ENCODE data around the gene CD28. TPM values are rescaled to one million over a fixed set of nuclear protein-coding genes. Genes with fewer than 3 reads are reported as not detected.

The CD28 gene
- total RNA-seq (ENCODE audit: low replicate concordance): not detected in 2 replicates

GRCh38 chr2:203706403-203706802, at the start of gene CD28:
CD28 (plus strand) TSS chr2:203706639; CDS start chr2:203706697, 58 bp downstream.
- no peak within 1 kb of the TSS for H3K4me3 ChIP-seq (ENCODE audit: low read depth, low read length)
- DNase-seq (ENCODE audit: low read depth): no peak
- TF ChIP-seq, protein P1, sequence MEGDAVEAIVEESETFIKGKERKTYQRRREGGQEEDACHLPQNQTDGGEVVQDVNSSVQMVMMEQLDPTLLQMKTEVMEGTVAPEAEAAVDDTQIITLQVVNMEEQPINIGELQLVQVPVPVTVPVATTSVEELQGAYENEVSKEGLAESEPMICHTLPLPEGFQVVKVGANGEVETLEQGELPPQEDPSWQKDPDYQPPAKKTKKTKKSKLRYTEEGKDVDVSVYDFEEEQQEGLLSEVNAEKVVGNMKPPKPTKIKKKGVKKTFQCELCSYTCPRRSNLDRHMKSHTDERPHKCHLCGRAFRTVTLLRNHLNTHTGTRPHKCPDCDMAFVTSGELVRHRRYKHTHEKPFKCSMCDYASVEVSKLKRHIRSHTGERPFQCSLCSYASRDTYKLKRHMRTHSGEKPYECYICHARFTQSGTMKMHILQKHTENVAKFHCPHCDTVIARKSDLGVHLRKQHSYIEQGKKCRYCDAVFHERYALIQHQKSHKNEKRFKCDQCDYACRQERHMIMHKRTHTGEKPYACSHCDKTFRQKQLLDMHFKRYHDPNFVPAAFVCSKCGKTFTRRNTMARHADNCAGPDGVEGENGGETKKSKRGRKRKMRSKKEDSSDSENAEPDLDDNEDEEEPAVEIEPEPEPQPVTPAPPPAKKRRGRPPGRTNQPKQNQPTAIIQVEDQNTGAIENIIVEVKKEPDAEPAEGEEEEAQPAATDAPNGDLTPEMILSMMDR (IDR thresholded peaks at IDR 0.05; ENCODE audit: insufficient read depth, low read length): no peak

DNA sequence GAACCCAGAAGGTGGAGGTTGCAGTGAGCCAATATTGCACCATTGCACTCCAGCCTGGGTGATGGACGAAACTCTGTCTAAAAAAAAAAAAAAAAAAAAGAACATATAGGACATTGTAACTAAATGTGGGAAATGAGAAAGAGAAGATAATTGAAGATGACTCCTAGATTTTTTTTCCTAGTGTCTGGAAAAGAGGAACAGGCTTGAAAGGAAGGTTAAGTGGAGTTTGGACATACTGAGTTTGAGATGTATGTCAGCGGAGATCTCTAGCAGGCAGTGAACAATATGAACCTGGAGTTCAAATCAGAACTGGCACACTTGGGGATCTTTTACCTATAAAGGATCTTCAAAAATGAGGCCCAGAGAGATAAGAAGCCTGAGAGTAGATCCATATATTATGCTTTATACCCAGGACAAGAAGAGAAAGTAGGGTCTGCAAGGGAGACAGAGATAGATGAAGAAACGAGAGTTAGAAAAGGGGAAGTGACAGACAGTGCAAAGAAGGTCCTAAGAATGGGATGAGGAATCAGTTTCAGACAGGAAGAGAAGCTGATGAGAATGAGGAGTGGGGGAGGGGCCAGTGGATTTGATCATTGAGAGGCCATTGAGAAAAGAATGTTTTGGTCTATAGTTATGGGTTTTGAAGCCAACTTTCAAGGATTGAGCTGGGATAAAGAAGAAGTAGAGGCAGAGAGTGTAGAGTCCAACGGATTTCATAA, 46.9 kb upstream of the CD28 start:
- DNase-seq (ENCODE audit: low read depth): no peak
- TF ChIP-seq, protein P1 (IDR thresholded peaks at IDR 0.05; ENCODE audit: insufficient read depth, low read length): no peak
- H3K4me3 ChIP-seq (ENCODE audit: low read depth, low read length): no peak overlapping the region

DNA sequence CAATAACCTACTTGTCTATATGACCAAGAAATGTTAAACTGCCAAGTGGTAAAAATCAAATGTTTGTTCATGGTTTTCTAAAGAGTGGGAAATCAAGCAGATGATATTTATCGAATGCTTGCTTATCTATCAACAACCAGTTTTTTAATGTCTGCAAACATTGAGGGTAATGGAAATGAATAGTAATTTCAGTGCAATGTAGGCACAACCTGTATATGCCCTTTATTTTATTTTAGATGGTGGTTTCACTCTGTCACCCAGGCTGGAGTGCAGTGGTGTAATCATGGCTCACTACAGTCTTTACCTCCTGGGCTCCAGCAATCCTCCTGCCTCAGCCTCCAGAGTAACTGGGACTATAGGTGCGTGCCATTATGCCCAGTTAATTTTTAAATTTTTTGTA, 46.0 kb upstream of the CD28 start:
- TF ChIP-seq, protein P1 (IDR thresholded peaks at IDR 0.05; ENCODE audit: insufficient read depth, low read length): no peak
- no peak overlapping the region for H3K4me3 ChIP-seq (ENCODE audit: low read depth, low read length)
- no peak for DNase-seq (ENCODE audit: low read depth)

DNA sequence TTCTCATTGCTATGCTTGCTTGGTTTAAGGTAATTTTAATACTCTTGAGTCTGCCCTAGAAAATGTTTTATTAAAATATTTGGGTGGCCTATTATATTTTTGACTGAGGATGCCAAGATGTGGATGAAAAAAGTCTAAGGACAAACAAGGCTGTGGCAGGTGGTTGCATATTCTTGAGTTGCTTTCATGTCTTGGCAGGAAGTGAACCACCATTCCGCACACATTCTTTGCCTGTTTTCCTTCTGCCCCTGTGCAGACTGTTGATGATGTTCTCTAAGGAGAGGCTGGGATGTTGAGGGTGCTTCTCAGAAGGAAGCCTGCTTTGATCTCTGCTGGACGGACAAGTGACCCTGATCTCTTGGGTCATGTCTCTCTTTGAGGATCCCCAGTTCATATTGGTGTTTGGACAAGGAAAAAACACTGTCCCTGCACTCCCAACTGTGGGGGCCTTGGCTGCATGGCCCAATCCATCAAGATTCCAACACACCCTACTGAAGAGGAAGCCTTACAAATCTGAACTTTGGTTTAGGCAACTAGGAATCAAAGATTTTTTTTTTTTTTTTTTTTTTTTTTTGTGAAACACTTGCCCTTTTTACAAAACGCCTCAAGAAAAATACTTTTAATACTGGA, 45.0 kb upstream of the CD28 start:
- TF ChIP-seq, protein P1 (IDR thresholded peaks at IDR 0.05; ENCODE audit: insufficient read depth, low read length): no peak
- H3K4me3 ChIP-seq (ENCODE audit: low read depth, low read length): no peak overlapping the region
- DNase-seq (ENCODE audit: low read depth): no peak

DNA sequence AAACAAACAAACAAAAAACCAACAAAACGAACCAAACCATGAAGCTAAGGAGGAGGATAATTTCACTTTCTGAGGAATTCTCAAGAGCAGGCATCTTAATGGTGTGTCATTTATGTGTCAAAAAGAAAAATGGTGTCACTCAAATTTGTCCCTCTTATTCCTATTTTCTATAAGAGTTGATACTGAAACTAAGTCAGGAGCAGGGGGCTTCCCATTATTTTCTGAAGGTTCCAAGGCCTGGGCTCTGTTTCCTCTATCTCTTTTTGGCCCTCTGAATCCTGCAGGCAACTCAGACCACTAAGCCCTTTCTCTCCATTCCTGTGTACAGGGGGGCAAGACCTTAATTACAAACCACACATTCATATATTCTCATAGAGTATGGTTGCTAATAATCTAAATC, 44.0 kb upstream of the CD28 start:
- no peak overlapping the region for H3K4me3 ChIP-seq (ENCODE audit: low read depth, low read length)
- no peak for DNase-seq (ENCODE audit: low read depth)
- TF ChIP-seq, protein P1 (IDR thresholded peaks at IDR 0.05; ENCODE audit: insufficient read depth, low read length): no peak

- TF ChIP-seq, protein P1 (IDR thresholded peaks at IDR 0.05; ENCODE audit: insufficient read depth, low read length): no peak
- DNase-seq (ENCODE audit: low read depth): no peak
- no peak overlapping the region for H3K4me3 ChIP-seq (ENCODE audit: low read depth, low read length)
These were observed 43.5 kb upstream of the CD28 start for GRCh38 chr2:203662951-203663350.

Measured in fibroblast of the aortic adventitia (primary cell).